ENCODE measurements around the gene ULBP2. TPM values are rescaled to one million over a fixed set of nuclear protein-coding genes. Genes with fewer than 3 reads are reported as not detected.

Gene ULBP2
- total RNA-seq, 4 donors from 2014 or later = 2.9 to 11.1 (median 4.6) TPM

- DNase-seq = no peak
- no peaks in the 10 kb centered on the region for H3K9me3 ChIP-seq
- peaks cover 0 to 2% (median 0%) of the 10 kb centered on the region in 3 donors for H3K4me1 ChIP-seq
- 68 to 73% methylated on average over 6 of the region's 6 CpGs for WGBS, 2 donors
- intact Hi-C loops (cut with DNase I) = loop anchor here (10.0 kb wide), 1 partner anchor 473 kb away; no protein-coding TSS in a partner anchor
- H3K4me3 ChIP-seq = no peak overlapping the region
- no peaks in the 10 kb centered on the region for H3K36me3 ChIP-seq
- peaks cover 0 to 89% (median 7%) of the 10 kb centered on the region in 4 donors for H3K27me3 ChIP-seq
- no peak overlapping the region for H3K27ac ChIP-seq
- TF ChIP-seq POLR2A (IDR thresholded peaks at IDR 0.05) (no peak), CTCF (IDR thresholded peaks at IDR 0.05) (no peak)
Observed at GRCh38 chr6:149931501-149931900, 10.3 kb upstream of the ULBP2 start.

- Histone ChIP-seq H3K4me1 (peaks cover 0 to 6% (median 0%) of the 10 kb centered on the region in 3 donors), H3K36me3 (no peaks in the 10 kb centered on the region), H3K4me3 (no peak overlapping the region), H3K27me3 (peaks cover 0 to 96% (median 15%) of the 10 kb centered on the region in 4 donors), H3K9me3 (no peaks in the 10 kb centered on the region), H3K27ac (no peak overlapping the region)
- TF ChIP-seq CTCF (IDR thresholded peaks at IDR 0.05) (no peak), POLR2A (IDR thresholded peaks at IDR 0.05) (no peak)
- intact Hi-C loops (cut with DNase I) = loop anchor here (10.0 kb wide), 1 partner anchor 472 kb away; no protein-coding TSS in a partner anchor
- DNase-seq = no peak
- WGBS, 2 donors = 49 to 58% methylated on average over 5 of the region's 5 CpGs
Observed at GRCh38 chr6:149933036-149933435, 8.8 kb upstream of the ULBP2 start.

DNA sequence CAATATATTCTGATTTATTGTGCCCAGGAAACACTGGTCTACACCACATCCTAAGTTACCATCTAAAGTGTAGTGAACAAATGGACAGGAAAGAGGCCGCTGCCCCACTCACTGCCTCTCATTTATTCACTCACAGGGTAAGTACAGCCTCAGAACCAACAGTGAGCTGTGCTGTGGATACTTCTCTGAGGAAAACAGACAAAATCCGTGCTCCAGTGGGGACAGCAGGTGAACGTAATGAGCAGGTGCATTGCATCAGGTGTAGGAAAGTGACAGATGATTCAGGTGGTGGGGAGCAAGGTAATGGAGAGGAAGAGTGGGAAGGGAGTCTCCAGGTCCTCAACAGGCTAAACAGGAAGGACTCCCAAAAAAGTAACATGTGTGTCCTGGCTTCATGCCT is 8.4 kb upstream of the ULBP2 start:
- H3K27ac ChIP-seq = no peak overlapping the region
- no peaks in the 10 kb centered on the region for H3K36me3 ChIP-seq
- no peak for TF ChIP-seq CTCF (IDR thresholded peaks at IDR 0.05)
- no peak for TF ChIP-seq POLR2A (IDR thresholded peaks at IDR 0.05)
- intact Hi-C loops (cut with DNase I) = loop anchor here (10.0 kb wide), 1 partner anchor 471 kb away; no protein-coding TSS in a partner anchor
- H3K27me3 ChIP-seq = peaks cover 0 to 98% (median 15%) of the 10 kb centered on the region in 4 donors
- H3K4me1 ChIP-seq = peaks cover 4 to 10% (median 4%) of the 10 kb centered on the region in 3 donors
- no peak overlapping the region for H3K4me3 ChIP-seq
- no peak for DNase-seq
- no peaks in the 10 kb centered on the region for H3K9me3 ChIP-seq
- WGBS, 2 donors = 19 to 38% methylated on average over 3 of the region's 3 CpGs

DNA sequence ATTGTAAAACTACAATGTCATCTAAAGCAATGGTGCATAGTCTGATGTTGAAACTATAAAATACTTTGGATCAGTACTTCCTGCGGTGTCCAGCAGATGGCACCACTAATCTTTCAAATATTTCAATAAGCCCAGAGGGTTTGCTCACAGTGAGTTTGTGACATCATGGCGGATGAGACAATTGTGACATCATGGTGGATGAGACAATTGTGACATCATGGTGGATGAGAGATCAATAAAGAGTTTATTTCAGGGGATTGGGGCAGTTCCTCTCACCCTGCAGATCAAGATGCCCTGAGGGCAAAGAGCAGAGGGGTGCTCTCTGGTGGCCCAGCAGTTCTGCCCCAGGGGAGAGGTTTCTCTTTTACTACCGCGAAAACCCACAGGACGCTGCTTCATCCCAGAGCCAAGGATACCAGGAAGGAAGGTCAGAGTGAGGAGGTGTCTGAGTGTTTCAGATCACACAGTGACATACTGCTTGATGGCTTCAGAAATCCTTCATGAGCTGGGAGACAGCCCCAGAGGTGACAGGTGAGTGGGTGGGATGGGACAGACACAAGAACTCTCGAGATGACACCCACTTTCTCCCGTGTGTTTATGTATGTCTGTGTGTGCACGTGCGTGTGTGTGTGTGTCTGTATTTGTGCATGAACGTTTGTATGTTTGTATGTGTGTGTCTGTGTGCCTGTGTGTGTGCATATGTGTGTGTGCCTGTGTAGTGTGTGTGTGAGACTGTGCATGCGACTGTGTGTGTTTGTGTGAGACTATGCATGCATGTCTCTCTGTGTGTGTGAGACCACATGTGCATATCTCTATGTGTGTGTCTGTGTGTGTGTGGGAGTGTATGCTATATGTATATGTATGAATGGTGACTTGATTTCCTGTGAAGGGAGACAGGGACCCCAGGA is 7.3 kb upstream of the ULBP2 start:
- intact Hi-C loops (cut with DNase I) = loop anchor here (5.0 to 10.0 kb wide), 2 partner anchors 83 to 470 kb away; no protein-coding TSS in a partner anchor
- no peak for TF ChIP-seq POLR2A (IDR thresholded peaks at IDR 0.05)
- peak; percentile 83 to 89 (median 86) for TF ChIP-seq CTCF (IDR thresholded peaks at IDR 0.05)
- 31 to 38% methylated on average over 10 to 11 of the region's 11 CpGs for WGBS, 2 donors
- Histone ChIP-seq H3K4me1 (peaks cover 11 to 19% (median 11%) of the 10 kb centered on the region in 3 donors), H3K27ac (no peak overlapping the region), H3K9me3 (no peaks in the 10 kb centered on the region), H3K36me3 (no peaks in the 10 kb centered on the region), H3K4me3 (no peak overlapping the region), H3K27me3 (peaks cover 6 to 98% (median 21%) of the 10 kb centered on the region in 4 donors)
- no peak for DNase-seq

- TF ChIP-seq CTCF (IDR thresholded peaks at IDR 0.05) (no peak), POLR2A (IDR thresholded peaks at IDR 0.05) (no peak)
- Histone ChIP-seq H3K27ac (no peak overlapping the region), H3K9me3 (no peaks in the 10 kb centered on the region), H3K4me3 (no peak overlapping the region), H3K36me3 (no peaks in the 10 kb centered on the region), H3K27me3 (peaks cover 8 to 98% (median 28%) of the 10 kb centered on the region in 4 donors), H3K4me1 (peaks cover 11 to 19% (median 11%) of the 10 kb centered on the region in 3 donors)
- 34 to 36% methylated on average over 4 of the region's 4 CpGs for WGBS, 2 donors
- intact Hi-C loops (cut with DNase I) = loop anchor here (5.0 to 10.0 kb wide), 2 partner anchors 82 to 470 kb away; no protein-coding TSS in a partner anchor
- no peak for DNase-seq
Observed at GRCh38 chr6:149935246-149935645, 6.6 kb upstream of the ULBP2 start.
